22Rv1 (cell line): ENCODE data around the gene STARD10.

Experiments
- ZFX ChIP-seq: fragments of 450-650 bp; IDR thresholded peaks from 2 replicates; pipeline ENCODE4 v1.6.1; 2017; ENCODE audit warnings: antibody characterized with exemption, borderline replicate concordance
- TF ChIP-seq, protein P1 (sequence below): fragments of 450-650 bp; IDR thresholded peaks from 2 replicates; pipeline ENCODE4 v1.5.1; 2017; ENCODE audit warnings: mild to moderate bottlenecking

DNA sequence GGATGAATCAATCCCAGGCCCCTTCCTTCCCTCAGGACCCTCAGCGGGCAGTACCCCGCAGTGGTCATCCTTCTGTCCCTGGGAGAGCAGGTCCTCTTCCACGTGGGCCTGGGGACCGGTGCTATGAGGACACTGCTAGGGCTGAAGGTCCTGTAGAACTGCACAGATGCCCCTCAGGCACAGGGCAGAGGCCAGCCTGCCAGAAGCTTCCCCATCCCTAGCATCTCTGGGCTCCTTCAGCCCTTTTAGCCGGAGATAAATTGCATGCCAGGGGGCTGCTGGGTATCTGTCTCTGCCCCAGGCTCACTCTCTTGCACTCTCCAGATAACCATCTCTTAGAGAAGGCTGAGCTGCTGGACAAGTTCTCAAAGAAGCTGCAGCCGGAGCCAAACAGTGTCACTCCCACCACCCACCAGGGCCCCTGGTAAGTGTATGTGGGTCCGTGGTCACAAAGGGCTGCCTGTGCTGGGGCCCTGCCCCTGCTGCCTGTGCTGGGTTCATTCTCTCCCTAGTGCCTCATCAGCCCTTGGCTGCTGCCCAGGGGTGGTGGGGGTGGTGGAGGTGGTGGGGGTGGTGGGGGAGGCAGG, 22.6 kb upstream of the STARD10 start:
- TF ChIP-seq, protein P1, sequence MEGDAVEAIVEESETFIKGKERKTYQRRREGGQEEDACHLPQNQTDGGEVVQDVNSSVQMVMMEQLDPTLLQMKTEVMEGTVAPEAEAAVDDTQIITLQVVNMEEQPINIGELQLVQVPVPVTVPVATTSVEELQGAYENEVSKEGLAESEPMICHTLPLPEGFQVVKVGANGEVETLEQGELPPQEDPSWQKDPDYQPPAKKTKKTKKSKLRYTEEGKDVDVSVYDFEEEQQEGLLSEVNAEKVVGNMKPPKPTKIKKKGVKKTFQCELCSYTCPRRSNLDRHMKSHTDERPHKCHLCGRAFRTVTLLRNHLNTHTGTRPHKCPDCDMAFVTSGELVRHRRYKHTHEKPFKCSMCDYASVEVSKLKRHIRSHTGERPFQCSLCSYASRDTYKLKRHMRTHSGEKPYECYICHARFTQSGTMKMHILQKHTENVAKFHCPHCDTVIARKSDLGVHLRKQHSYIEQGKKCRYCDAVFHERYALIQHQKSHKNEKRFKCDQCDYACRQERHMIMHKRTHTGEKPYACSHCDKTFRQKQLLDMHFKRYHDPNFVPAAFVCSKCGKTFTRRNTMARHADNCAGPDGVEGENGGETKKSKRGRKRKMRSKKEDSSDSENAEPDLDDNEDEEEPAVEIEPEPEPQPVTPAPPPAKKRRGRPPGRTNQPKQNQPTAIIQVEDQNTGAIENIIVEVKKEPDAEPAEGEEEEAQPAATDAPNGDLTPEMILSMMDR: no peak
- TF ChIP-seq ZFX: no peak
